GM19438 (cell line): Measurements from ENCODE around the gene CLEC18B.
"Not testable (repeated sequence)": the region's sequence is repeated elsewhere in the genome, so short reads cannot be mapped to it uniquely, and the experiment has no call there.

Source experiments
- ATAC-seq: cut with Tn5 transposase; IDR thresholded peaks from one replicate; pipeline ENCODE4 v1.9.1; 2021; ENCODE audit warnings: low read depth; ENCODE audit not compliant: unreplicated experiment

Gene CLEC18B

DNA sequence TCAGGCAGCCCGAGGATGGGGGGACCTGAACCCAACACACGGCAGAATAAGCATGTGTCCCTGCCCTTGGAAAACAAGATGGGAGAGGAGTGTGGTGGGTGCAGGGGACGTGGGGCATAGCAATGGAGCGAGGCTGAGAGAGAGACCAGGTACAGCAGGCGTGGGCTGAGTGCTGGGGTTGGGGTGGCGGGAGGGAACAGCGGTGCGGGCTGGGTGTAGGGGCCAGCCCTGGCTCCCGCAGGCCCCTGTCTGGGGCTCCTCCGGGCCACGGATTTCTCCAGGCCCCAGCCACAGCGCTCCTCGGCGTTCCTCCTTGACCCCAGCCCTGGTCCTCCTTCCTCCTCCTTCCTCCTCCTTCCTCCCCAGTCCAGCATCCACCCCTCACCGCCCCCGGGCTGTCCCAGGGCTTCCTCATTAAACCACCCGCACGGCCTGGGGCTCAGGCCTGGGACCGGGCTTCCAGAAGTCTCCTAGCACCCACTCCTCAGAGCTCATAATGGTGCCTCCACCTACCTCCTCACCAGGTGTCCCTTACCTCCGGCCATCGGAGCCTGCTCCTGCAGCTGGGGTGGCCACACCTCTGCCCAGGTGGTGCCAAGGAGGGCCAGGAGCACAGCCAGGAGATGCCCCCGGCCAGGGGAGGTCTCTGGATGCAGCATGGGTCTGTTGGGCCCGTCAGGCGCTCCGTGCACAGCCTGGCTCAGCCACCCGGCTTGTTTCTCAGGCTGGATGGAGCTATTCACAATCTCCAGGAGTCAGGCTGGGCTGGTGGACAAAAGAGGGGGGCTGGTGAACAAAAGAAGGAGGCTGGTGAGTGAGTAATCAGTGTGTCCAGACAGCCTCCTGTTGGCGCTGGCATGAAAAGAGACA is at the start of gene CLEC18B:
Gene CLEC18B, minus strand, starts transcription at position 867 of the 870 bp plus-strand sequence. Its CDS starts 208 bp downstream, at position 659.
- ATAC-seq, result not testable (repeated sequence)

DNA sequence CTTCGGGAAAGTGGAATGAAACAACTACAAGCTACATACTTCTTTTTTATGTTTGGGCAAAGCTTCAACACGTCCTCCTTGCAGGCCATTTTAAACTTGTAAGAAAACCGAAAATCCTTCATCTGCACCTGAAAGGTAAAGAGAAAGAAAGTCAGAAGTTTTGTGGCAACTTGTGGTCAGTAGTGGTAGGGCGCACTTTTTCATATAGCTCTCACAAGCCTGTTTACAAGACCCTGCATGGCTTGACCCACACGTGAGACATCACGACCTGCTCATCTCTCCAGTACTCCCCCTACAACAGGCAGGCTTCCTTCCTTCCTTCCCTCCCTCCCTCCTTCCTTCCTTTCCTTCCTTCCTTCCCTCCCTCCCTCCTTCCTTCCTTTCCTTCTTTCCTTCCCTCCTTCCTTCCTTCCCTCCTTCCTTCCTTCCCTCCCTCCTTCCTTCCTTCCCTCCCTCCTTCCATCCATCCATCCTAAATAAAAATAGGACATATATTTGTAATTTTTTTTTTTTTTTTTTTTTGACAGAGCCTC is 48.7 kb upstream of the CLEC18B start:
- ATAC-seq, result no peak

DNA sequence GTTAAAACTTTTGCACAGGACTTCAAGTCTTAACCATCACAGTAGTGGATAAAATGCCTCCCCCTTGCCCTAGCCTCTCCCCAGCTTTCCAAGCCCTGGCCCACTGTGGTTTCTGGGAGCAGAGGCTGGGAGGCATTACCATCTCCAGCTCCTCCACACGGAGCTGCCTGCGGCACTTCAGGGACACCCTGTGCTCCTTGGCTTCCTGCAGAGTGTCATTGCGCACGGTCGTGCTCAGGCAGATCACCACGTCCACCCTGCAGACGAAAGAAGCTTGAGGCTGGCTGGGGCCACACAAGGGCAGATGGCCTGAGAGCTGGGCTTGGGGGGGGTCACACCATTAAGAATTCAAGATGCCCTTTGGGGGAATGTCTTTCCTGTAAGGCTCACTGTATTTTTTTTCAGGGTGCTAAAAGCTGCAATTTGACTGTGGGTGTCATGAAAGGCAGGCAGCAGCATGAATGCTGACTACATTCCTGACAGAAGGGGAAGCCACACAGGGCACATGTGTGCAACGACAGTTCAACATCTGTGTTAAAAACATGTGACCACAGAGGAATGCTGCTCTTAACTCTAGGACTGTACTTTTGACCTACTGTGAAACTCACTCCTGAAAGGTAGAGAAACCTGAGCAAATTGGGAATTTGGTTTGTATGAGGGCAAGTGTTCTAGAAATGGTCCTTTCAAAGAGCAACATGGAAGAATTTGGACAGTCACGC is 47.7 kb upstream of the CLEC18B start:
- no peak for ATAC-seq

DNA sequence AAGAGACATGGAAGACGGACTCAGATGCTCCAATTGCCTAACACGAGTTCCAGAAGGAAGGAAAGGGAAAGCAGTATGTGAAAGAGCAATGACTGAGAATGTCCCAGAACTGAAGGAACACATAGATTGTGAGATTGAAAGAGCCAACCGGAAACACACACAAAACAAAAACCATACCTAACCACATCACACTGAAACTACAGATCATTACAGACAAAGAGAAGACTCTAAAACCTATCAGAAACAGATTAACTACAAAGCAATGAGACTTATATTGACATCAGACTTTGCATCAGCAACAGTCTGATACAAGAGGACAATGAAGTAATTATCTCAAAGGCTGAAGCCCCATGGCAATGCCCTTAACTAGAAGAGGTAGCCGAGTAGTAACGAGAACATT is 45.6 kb upstream of the CLEC18B start:
- no peak for ATAC-seq

DNA sequence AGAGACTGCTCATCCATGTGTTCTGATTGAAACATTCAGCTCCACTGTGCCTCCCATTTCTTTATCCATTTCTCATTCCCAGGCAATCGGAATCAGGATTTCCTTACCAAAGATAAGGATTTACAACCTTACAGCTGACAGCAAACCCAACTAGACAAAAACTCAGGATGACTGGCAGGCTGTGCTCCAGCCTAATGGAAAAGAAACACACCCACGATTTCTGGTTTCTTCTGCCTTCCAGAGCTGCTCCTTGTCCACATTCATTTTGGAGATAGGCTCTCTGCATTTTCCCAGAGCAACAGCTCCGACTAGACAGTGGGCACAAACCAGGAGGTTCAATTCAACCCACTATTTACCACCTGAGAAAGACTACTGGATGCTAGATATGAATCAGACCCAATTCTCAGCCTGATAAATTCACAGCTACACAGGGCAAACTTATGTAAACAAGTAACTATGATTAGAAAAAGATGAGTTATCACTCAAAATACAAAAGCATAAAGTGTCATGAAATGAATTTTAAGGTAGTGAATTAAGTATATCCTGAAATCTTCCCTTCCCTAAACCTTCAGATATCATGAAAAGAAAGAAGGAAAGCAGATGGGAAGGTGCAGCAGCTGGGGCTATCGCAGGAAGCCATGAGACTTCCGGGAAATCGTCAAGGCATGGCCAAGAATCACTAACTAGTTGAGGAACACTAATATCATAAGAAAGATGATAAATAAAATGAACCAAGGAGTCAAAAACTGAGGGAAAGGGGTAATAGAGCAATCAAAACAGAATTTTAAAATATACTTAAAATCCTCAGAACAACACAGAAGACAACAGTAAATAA is 44.8 kb upstream of the CLEC18B start:
- ATAC-seq, result no peak

DNA sequence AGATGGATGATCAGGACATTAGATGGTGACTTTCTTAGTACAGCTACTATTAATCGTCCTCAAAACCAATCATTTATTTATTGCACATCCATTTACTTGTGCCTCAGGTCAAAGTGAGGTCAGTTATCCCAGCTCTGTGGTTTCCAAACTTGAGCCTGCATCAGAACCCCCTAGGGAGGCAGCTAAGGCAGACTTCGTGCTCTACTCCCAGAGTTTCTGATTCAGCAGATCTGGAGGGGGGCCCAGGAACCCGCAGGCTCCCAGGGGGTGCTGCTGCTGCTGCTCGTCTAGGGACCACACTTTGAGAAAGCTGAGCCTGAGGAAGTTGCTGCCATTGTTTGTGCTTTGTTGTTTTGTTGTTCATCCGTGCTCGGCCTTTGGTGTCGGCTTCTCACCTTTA is 44.0 kb upstream of the CLEC18B start:
- no peak for ATAC-seq

DNA sequence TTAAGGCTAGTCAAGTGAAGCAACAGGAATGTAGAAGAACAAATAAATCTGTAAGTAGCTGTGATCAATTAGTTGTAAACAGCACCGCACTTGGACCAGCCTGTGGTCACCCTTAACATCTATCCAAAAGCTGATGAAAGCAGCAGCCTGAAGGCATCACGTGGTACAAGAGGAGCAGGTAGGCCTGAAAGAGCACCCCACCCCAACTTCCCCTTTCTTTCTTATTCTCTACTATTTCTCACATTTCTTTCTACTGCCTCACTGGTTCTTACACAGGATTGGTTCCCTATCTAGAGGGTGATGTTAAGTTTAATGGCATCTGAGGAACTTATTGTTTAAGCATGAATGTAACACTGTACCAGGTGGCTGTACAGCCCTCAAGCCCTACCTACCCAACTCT is 42.6 kb upstream of the CLEC18B start:
- no peak for ATAC-seq

DNA sequence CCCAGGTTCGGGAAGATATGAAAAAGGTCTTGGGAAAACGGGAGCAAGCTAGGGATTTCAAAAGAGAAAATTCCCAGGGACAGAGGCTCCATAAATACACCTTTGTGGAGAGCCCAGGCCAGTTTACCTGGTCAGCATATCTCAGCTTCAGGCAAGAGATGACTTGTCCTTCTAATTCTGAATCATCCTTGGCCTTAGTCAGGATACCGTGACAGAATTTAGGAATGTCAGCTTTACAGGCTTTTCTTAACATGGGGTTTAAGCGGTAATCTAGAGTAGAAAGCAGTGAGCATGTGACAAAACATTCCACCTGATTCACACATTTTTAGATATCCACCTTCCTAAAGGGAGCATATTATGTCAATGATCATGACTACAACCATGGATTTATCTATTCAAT is 41.1 kb upstream of the CLEC18B start:
- ATAC-seq, result no peak

DNA sequence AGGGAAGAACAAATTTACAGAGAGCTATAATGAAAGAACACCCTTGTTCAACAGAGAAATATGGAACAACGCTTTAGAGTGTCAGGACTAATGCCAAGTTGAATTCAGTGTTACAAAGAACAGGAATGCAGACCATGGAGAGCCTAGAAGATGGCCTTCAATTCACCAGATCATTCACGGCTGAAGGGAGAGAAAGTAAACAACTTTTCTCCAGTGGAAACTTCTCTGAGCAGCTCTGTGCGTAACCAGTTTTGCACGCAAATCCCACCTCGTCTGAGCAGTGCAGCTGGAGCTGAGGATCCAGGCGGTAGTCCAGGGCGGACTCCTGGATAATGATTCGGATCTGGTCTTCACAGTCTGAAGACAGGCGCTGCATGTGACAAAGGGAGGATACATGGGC is 40.5 kb upstream of the CLEC18B start:
- no peak for ATAC-seq

DNA sequence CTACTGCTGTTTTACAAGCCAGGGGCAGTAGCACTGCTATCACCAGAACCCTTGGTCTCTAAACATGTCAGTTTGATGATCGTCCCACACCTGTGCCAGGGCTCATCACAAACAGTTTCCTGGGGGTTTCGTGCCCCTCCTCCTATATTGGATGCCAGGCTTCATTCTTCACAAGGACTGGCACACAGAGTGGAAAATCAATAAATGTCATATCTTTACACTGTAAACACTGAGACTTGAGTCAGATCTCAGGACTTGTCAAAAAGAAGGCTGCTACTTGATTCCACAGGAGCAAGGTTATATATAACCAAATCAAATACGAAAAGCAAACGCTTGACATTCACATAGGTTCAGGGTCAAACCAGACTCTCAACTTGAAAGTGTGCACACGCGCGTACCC is 39.3 kb upstream of the CLEC18B start:
- no peak for ATAC-seq

DNA sequence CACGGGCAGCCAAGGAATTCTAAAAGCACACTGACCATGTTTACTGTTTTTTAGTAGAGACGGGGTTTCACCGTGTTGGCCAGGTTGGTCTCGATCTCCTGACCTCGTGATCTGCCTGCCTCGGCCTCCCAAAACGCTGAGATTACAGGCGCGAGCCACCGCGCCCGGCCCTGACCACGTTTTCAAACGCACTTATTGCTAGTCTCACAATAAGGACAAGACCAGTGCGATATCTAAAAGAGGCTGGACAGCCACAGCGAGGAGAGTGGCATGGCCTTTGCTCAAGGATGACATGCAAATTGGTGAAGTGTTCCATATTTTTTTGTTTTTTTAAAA is 35.0 kb upstream of the CLEC18B start:
- no peak for ATAC-seq

DNA sequence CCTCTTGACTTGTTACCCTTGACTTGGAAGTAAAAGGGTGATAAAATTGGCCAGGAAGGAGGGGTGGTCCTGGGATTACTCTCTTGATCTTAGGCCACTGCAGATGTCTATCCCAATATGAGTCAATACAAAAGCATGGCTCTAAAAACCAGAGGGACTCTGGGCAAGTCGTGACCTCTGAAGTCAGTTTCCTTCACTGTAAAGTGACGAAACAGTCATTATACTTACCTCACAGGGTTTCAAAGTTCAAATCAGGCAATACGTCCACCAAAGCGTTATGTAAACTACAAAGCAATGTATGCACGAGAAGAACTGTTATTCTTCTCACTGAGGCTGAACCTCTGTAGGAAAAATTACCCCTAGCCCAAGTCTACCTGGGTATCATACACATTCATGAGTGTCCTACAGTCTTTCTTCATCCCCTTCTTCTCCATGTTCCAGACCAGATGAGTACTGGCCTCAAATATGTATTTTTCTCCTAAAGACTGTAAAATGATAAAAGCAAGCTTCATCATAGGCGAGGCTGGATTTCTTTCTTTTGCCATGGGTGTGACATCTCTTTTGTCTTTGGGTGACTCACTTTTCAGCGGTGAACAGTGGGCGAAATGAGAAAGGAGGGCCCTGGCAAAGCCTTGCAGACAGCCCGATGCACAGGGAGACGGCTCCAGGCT is 34.5 kb upstream of the CLEC18B start:
- ATAC-seq, result no peak

DNA sequence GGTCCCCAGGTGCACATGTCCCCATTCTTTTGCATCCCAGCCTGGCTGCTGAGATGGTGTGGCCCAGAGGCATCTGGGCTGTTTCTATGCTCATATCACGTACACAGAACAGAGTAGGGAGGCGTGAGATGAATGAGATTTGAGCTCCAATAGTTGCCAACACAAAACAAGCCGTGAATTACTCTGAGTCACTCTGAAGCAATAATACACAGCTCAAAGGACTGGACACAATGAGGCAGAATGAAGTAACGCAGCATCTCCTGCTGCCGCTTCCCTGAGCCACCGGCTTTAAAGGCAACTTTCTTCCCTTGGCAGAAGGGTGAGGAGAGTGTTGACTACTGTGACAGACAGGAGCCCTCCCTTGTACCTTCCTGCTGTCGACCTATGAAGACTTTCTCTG is 33.9 kb upstream of the CLEC18B start:
- no peak for ATAC-seq

DNA sequence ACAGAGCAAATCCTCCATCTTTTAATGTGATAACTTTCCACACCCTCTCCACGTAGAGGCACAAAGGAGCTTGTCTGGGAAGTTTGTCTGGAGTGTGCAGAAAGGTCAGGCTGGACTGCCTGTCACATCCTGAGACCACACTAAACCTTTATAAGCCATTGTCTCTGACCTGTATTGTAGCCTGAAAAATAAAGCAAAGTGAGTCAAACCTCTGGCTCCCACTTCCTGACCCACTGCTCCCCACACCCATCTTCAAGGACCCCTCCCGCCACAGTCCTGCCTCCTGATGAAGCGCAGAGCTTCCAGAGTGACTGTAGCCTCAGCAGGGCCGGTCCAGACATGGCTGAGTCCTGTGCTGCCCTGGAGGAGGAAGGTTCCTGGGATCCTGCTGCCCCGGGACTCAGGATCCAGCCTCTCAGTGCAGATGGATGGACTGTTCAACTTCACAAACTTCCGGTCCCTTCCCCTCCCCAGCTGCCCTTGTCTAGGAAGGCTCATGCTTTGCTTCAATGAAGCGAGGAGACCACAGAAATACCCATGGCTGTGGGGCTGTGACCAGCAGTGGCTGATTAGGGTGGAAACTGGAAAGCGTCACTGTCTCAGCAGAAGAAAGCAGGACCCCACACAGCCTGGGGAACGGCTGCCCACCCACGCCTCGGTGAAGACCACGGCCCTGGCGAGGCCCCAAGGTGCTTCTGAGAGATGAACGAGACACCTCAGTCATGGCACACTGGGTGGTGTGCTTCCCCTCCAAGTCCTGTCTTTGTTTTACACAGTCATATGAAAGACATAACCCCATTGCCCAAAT is 30.9 kb upstream of the CLEC18B start:
- ATAC-seq, result peak; percentile 93

DNA sequence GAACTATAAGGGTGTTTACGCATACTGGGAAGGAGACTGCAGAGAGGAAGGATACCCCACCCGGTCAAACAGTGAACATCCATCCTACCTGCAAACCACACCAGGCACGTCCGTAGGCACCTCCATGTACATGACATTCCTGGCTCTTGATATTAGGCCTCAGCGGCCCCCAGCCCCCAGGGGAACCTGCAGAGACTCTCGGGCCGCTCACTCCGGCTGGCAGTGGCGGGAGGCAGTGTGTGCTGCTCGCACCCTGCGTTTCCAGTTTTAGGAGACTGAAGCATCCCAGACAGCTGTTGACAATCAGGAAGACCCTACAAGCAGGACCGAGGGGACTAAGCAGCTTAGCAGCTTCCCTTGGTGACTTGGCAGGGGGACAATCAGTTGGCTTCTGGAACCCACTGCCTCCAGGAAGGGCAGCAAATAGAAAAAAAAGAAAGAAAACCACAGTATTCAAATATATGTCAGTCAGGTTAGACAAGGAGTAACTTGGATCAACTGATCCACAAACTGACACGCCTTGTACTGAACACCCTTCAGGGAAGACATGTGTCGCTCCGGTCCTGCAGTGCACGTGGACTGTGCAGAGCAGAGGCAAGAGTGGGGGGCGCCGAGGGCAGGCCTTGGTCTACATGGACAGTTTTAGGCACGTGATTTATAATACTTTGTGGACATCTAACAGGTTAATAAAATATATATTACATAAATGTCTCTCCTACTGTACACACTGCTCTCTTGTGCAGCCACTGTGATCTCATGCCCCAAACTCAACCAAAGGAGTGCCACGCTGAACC is 29.9 kb upstream of the CLEC18B start:
- ATAC-seq, result no peak

DNA sequence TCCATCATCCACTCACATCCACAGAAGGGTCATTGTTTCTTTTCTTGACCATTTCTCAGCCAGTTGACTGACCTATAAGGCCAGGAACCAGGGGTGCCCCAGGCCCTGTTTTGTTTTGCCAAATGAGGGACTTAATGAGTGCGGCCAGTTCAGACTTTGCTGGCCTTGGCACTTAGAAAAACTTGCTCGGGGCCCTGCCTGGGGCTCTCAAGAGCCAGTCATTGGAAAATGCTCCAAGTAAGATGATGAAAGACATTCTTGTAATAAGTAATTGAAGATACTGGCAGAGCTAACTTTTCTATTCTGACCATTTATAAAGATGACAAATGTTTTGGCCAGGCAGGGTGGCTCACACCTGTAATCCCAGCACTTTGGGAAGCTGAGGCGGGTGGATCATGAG is 29.0 kb upstream of the CLEC18B start:
- no peak for ATAC-seq

DNA sequence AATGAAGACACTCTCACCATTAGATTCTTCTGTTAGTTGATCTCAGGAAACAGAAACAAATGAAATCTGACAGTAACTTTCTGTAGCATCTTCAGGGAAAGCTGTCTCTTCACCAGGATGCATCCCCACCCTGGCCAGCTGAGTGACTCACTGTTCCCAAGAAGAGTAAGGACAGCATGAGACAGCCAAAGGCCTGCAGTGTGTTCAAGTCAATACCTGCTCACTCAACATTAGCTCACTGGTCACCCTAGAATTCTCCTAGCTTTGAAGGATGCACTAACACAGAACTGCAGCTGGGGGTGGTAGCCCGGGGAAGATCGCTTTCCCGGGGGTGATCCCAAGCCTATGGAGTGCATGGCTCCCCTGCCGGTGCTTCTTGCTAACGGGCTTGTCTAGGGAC is 28.2 kb upstream of the CLEC18B start:
- ATAC-seq, result no peak

DNA sequence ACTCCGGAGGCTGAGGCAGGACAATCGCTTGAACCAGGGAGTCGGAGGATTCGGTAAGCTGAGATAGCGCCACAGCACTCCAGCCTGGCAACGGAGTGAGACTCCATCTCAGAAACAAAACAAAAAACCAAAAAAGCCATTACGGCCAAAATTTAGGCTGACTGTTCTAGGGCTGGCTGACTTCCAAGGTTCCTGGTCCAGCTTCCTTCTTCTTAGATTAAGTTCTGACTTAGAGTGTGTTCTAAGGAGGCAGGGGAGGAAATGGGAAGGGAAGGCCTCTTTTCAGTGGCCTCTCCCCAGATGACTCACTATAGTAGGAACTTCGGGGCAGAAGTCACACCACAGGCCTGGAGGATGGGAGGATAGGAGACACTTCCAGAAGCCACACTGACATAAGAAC is 27.7 kb upstream of the CLEC18B start:
- ATAC-seq, result no peak

DNA sequence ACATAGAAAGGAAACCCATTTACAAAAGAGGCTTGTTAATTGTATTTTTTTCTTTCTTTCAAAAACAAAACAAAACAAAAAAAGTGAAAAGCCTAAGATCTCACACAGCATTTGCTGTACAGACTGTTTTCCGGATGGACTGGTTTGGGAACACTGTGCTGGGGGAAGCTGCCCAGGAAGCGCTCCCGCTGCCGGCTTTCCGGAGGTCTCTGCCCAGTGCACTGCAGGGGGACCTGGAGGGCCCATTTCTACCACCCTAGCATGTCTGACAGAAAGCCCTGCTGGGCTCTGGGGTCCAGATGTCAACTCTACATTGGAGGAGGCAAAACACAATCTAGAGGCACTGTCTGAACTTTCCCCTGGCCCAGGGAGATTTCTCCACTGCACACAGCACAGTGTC is 26.3 kb upstream of the CLEC18B start:
- no peak for ATAC-seq
